BE2C (cell line): ENCODE data around the gene POLR3G.

Experiments
- DNase-seq: peaks from one replicate; pipeline ENCODE4 v3.0.0-alpha.2; 2020
- H3K27me3 ChIP-seq: fragments of 250-450 bp; sonication (Bioruptor Pico); 2 replicates; pipeline ENCODE4 v1.5.1; 2020; ENCODE audit warnings: mild to moderate bottlenecking
- H3K36me3 ChIP-seq: fragments of 250-450 bp; sonication (Bioruptor Pico); 2 replicates; pipeline ENCODE4 v1.5.1; 2020; ENCODE audit warnings: mild to moderate bottlenecking
- H3K4me1 ChIP-seq: fragments of 250-450 bp; sonication (Bioruptor Pico); 2 replicates; pipeline ENCODE4 v1.5.1; 2020
- H3K4me3 ChIP-seq: 2 replicates; pipeline ENCODE4 v1.5.1; 2011; ENCODE audit warnings: low read depth, low read length
- H3K9me3 ChIP-seq: fragments of 250-450 bp; sonication (Bioruptor Pico); 2 replicates; pipeline ENCODE4 v1.5.1; 2020
- TF ChIP-seq, protein P1 (sequence below): IDR thresholded peaks from 2 replicates; pipeline ENCODE4 v1.5.1; 2012; ENCODE audit warnings: mild to moderate bottlenecking, low read depth, low read length

Gene POLR3G

DNA sequence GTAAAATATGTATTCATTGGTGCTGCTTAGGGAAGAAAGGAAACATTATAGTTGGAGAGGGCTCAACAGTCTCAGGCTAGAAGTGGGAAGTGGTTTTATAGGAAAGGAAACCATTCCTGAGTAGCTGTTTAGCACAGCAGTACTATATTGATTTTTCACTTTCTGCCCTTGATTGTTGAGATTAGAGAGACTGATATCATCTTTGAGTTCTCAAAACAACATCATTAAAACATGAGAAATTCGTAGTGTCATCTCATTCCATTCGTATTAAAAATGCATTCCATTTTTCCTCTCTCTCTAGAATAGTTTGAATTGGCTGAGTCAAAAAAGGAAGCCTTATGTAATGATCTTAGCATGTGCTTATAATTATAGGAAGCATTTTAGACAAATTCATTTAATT is 14.1 kb downstream of the POLR3G start:
- Histone ChIP-seq H3K9me3 (no peaks in the 10 kb centered on the region), H3K27me3 (no peaks in the 10 kb centered on the region), H3K36me3 (no peaks in the 10 kb centered on the region), H3K4me1 (no peaks in the 10 kb centered on the region), H3K4me3 (no peak overlapping the region)
- DNase-seq, result no peak
- TF ChIP-seq, protein P1, sequence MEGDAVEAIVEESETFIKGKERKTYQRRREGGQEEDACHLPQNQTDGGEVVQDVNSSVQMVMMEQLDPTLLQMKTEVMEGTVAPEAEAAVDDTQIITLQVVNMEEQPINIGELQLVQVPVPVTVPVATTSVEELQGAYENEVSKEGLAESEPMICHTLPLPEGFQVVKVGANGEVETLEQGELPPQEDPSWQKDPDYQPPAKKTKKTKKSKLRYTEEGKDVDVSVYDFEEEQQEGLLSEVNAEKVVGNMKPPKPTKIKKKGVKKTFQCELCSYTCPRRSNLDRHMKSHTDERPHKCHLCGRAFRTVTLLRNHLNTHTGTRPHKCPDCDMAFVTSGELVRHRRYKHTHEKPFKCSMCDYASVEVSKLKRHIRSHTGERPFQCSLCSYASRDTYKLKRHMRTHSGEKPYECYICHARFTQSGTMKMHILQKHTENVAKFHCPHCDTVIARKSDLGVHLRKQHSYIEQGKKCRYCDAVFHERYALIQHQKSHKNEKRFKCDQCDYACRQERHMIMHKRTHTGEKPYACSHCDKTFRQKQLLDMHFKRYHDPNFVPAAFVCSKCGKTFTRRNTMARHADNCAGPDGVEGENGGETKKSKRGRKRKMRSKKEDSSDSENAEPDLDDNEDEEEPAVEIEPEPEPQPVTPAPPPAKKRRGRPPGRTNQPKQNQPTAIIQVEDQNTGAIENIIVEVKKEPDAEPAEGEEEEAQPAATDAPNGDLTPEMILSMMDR, result no peak

DNA sequence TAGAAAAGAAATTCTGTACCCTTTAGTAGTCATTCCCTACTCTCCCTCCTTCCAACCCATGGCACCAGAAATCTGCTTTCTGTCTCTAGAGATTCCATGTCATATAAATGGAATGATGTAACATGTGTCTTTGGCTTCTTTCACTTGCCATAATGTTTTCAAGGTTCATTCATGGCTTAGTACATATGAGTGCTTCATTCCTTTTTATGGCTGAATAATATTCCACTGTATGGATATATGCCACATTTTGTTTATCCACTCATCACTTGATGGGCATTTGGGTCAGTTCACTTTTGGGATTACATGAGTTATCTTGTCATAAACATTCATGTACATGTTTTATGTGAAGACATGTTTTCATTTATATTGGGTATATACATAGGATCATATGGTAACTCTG is 19.4 kb downstream of the POLR3G start:
- no peaks in the 10 kb centered on the region for H3K4me1 ChIP-seq
- TF ChIP-seq, protein P1, result no peak
- H3K27me3 ChIP-seq, result no peaks in the 10 kb centered on the region
- no peaks in the 10 kb centered on the region for H3K36me3 ChIP-seq
- H3K4me3 ChIP-seq, result no peak overlapping the region
- no peak for DNase-seq
- no peaks in the 10 kb centered on the region for H3K9me3 ChIP-seq

DNA sequence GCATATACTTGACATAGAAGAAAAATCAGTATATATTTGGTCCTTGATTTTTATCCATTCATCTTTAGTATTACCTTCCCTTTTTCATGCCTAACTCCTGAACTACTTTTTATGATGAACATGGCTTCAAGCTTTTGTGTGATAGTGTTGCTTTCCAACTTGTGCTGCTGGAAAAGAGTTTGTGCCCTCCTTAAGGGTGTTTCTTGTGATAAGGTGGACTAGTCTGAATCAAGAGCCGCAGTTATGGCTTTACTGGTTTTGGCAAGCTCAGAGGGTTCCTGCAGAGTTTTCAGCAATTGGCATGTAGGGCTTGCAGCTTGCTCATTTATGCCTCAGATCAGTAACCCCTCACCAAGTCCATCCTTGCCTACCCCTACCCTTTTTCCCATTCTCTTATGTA is 20.5 kb downstream of the POLR3G start:
- H3K36me3 ChIP-seq, result no peaks in the 10 kb centered on the region

DNA sequence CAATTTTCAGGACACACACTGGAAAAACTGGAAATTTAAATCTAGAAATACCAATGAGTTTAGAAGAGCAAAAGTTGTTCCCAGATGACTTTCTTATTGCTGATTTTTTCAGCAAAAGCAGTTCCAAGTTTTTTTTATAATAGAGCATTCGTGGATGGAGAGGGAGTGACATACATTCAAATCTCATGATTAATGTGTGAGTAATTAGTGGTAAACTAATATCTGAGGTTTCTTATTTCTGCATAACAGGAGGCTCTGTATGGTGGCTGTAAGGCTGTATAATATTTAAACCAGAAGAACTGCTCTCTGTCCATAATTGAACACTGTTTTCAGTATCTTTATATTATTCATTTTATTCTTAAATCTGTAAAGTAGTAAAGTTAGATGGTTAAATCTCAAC is 28.9 kb downstream of the POLR3G start:
- Histone ChIP-seq H3K9me3 (no peaks in the 10 kb centered on the region), H3K27me3 (no peaks in the 10 kb centered on the region), H3K4me1 (no peaks in the 10 kb centered on the region), H3K36me3 (no peaks in the 10 kb centered on the region), H3K4me3 (no peak overlapping the region)
- TF ChIP-seq, protein P1, result no peak
- DNase-seq, result no peak

More for the DNA sequence above, 20.5 kb downstream of the POLR3G start:
- TF ChIP-seq, protein P1, result no peak
- no peak for DNase-seq
- H3K9me3 ChIP-seq, result no peaks in the 10 kb centered on the region
- no peaks in the 10 kb centered on the region for H3K4me1 ChIP-seq
- no peak overlapping the region for H3K4me3 ChIP-seq
- H3K27me3 ChIP-seq, result no peaks in the 10 kb centered on the region

DNA sequence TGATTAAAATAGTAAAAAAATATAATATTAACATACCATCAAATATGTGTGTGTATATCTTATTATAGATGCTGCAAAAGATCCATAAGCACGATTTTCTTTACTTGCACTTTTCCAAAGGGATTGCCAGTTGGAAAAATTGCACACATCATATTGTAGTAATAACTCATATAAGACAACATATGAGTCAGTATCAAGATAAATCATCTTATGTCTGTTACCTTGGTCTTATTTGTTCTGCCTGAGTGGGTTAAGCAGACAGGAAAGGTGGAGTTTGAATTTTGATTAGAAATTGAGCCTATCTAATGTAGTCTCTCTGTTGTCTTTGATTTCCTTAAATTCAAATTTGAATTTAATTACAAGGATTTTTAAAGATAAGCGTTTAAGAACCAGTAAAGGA is 30.1 kb downstream of the POLR3G start:
- Histone ChIP-seq H3K4me3 (no peak overlapping the region), H3K9me3 (no peaks in the 10 kb centered on the region), H3K27me3 (no peaks in the 10 kb centered on the region), H3K4me1 (no peaks in the 10 kb centered on the region), H3K36me3 (no peaks in the 10 kb centered on the region)
- TF ChIP-seq, protein P1, result no peak
- DNase-seq, result no peak

DNA sequence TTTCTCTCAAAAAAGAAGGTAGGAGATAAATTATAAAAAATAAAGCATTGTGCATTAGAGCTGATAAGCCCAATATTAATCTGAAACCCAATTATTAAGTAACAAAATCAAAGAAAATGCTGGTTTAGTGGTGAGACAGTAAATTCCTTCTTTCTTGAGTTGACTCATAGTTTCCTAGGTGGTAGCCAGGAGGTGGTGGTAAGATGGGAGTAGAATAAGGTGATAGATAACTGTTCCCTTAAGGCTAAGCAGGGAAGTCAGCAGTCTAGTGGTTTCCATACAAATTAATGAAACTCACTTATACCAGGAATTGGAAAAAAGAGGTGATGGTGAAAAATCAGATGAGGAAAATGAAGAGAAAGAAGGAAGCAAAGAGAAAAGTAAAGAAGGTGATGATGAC is 31.6 kb downstream of the POLR3G start:
- TF ChIP-seq, protein P1, result no peak
- no peaks in the 10 kb centered on the region for H3K4me1 ChIP-seq
- no peaks in the 10 kb centered on the region for H3K9me3 ChIP-seq
- H3K27me3 ChIP-seq, result no peaks in the 10 kb centered on the region
- no peak overlapping the region for H3K4me3 ChIP-seq
- H3K36me3 ChIP-seq, result no peaks in the 10 kb centered on the region
- DNase-seq, result no peak
